Endothelial cell of coronary artery (primary cell): Measurements from ENCODE around the gene CXorf38. TPM values are rescaled to one million over a fixed set of nuclear protein-coding genes. Genes with fewer than 3 reads are reported as not detected.

Source experiments
- total RNA-seq: library from RNA; depleted of rRNA; stranded (reverse); fragments of >200 nt; gene quantifications from 2 replicates; pipeline ENCODE4 v1.2.3, GENCODE V29; 2014

CXorf38 gene, protein sequence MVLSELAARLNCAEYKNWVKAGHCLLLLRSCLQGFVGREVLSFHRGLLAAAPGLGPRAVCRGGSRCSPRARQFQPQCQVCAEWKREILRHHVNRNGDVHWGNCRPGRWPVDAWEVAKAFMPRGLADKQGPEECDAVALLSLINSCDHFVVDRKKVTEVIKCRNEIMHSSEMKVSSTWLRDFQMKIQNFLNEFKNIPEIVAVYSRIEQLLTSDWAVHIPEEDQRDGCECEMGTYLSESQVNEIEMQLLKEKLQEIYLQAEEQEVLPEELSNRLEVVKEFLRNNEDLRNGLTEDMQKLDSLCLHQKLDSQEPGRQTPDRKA
- 10.3 and 11.1 TPM in 2 replicates for total RNA-seq

DNA sequence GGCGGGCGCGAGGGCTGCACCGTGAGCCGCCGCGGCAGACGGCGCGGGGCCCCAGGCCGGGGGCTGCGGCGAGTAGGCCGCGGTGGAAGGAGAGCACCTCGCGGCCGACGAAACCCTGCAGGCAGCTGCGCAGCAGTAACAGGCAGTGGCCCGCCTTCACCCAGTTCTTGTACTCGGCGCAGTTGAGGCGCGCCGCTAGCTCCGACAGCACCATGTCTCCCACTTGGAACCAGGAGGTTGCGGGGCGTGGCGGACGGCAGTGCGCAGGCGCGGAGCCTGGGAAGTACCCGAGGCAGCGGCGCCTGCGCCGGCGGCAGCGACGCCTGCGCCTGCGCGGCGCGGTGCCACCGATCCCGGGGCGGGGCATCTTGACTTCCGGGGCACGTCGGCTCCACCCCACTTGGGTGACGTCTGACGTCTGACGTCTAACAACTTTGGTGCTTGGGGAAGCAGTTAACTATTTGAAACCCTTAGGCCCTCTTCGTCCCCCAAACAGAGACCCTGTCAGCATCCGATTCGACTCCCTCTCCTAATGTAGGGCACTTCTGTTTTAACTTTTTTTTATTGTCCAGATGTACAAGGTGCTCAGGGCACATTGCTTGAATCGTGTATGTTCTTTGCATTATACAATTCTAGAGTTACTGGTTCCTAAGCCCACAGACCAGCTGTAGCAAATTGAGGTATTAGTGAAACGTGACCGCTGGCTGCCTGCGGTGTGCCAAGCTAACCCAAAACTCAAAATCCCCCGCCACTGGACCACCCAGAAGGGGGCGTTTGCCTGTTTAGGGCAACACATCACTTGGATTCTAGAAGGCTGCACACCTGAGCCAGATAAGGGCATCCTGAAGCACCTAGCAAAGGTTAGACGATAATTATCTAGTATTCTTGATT, at the start of gene CXorf38:
CXorf38 (minus strand) TSS at position 255 of the 891 bp plus-strand sequence; CDS start at position 214, 41 bp downstream.

DNA sequence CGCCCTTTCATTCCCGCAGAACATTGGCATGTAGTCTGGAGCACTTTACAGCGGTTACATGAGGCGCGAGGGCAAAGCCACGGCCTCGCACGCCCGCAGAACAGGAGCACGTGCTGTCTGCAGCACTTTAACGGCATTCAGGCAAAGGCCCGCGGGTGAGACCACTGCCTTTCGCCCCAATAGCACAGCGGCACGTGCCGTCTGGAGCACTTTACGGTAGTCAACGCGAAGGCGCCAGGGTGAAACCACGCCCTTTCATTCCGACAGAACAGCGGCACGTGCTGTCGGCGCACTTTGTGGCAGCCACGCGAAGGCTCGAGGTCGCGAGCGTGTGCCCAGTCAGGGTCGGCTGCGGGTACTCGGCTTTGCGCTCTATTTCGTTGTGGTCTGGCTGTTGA, 24.2 kb downstream of the CXorf38 start, which contains the start of gene MPC1L:
MPC1L (plus strand) TSS at position 290 of the 398 bp plus-strand sequence. CDS start 138 bp downstream, outside the sequence.

DNA sequence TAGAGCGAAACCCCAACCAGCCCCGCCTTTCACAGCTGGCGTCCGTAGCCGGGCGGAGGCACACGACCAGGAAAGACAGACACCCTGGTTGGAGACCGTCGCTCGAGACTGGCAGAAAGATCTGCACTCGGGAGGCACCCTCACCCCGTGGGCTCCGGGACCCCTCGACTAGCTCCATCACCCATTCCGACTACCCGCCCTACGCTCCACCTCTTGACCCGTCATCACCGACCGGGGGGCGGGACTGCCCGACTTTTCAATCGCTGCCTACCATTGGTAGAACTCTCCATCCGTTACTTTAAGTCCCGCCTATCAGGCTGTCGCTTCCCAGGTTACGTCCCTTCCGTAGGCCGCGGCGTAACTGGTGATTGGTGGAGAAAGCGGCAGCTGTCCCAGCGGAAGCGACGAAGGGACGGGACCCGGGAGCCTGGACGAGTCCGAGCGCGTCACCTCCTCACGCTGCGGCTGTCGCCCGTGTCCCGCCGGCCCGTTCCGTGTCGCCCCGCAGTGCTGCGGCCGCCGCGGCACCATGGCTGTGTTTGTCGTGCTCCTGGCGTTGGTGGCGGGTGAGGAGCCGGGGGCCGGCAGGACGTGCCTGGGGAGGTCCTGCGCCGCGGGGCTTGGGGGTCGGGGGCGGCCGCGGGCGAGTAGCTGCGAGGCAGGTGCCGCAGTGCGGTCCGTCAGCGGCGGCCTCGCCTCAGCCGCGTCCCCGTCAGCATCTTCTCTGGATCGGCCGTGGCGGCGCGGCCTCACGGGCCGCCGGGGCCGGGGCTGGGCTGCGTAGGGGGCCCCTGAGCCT, 66.6 kb downstream of the CXorf38 start, which contains the start of gene ATP6AP2:
ATP6AP2 (plus strand) TSS at position 434 of the 799 bp plus-strand sequence; CDS start at position 530, 96 bp downstream.

Other genes starting within 250 kb of the CXorf38 start
- gene ATP6AP2, start 66.6 kb downstream of the CXorf38 start, total RNA-seq = 83.4 and 122 TPM in 2 replicates
- gene MPC1L, start 24.1 kb downstream of the CXorf38 start, total RNA-seq = not detected in 2 replicates
- gene MED14, start 88.0 kb upstream of the CXorf38 start, total RNA-seq = 17.2 and 20.6 TPM in 2 replicates